Naive thymus-derived CD8-positive, alpha-beta T cell (primary cell): ENCODE data around the gene STRN4. TPM values are rescaled to one million over a fixed set of nuclear protein-coding genes. Genes with fewer than 3 reads are reported as not detected.

Experiments
- ATAC-seq, 2 donors: fragments of 150-1000 bp; cut with Tn5 transposase in 1 of 2; sonication (Bioruptor Pico), chemical (Tn5 transposase) in 1 of 2; 1 replicate in 1 of 2; 2 replicates in 1 of 2; pipeline ENCODE4 v1.10.0; 2021; ENCODE audit warnings: mild to moderate bottlenecking in 2 of 2, moderate library complexity in 2 of 2
- POLR2A ChIA-PET: fragments of 350-600 bp; sonication (Branson Sonifier 250); formaldehyde crosslinking; loops from one replicate; lab custom pipeline; 2021; ENCODE audit warnings: antibody characterized with exemption; lab: Charles Lee
- DNase-seq, 10 donors: peaks; one replicate each; pipeline versions ENCODE4 v3.0.0 to v3.0.0-alpha.2; 2020 to 2022
- H3K27ac Mint-ChIP-seq, 10 donors: one replicate each; pipeline ENCODE4 v1.8.0; 2020 to 2022; ENCODE audit warnings: mild to moderate bottlenecking in 10 of 10, mixed read lengths in 10 of 10, moderate library complexity in 4 of 10, inconsistent platforms in 1 of 10
- H3K27me3 Mint-ChIP-seq, 5 donors: one replicate each; pipeline ENCODE4 v1.8.0; 2021 to 2022; ENCODE audit warnings: mixed read lengths in 5 of 5
- H3K36me3 Mint-ChIP-seq, 3 donors: one replicate each; pipeline ENCODE4 v1.8.0; 2020 to 2022; ENCODE audit warnings: mixed read lengths in 3 of 3, mild to moderate bottlenecking in 2 of 3, inconsistent platforms in 1 of 3
- H3K4me1 Mint-ChIP-seq, 4 donors: one replicate each; pipeline ENCODE4 v1.8.0; 2021 to 2022; ENCODE audit warnings: mixed read lengths in 4 of 4
- H3K4me3 Mint-ChIP-seq, 10 donors: one replicate each; pipeline ENCODE4 v1.8.0; 2020 to 2022; ENCODE audit warnings: mild to moderate bottlenecking in 10 of 10, mixed read lengths in 10 of 10, moderate library complexity in 6 of 10, inconsistent platforms in 1 of 10
- H3K9me3 Mint-ChIP-seq, 9 donors: one replicate each; pipeline ENCODE4 v1.8.0; 2020 to 2022; ENCODE audit warnings: mixed read lengths in 9 of 9, mild to moderate bottlenecking in 3 of 9, inconsistent platforms in 1 of 9, moderate library complexity in 1 of 9
- polyA plus RNA-seq, 3 donors: library from polyadenylated mRNA; unstranded; fragments of 300-500 nt; fragmentation: Illumina TruSeq; gene quantifications; one replicate each; pipeline ENCODE4 v1.2.3, GENCODE V29; 2021
- total RNA-seq, 8 experiments: library from RNA in 2 of 8; stranded (reverse) in 2 of 8; gene quantifications; one replicate each; pipeline ENCODE4 v1.2.3 and lab custom pipeline; 2021 to 2026

The STRN4 gene
- total and polyA plus RNA-seq, 5 experiments from 2014 or later = 8.2 to 81.9 (median 25.7) TPM

DNA sequence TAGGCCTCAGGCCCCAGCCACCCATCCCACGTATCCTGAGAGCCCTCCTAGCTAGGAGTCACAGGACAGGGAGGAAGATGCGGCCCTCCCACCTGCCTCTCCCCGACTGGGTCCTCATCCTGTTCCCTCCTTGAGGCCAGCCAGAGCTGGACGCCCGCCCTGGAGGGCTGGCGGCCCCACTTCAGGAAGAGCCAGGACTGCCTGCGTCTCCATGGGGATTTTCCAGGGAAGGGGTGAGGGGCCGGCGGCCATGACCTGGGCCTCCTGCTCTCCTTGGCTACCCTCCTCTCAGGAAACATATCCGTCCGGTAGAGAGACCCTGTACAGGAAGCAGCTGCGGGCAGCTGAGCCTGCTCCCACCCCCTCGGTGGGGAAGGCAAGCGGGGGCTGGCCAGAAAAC is 18.0 kb downstream of the STRN4 start:
- Mint-ChIP-seq H3K4me3 (peak overlapping the region in 2 of 10 donors; percentile 24 to 47), H3K4me1 (peaks cover 19 to 29% (median 25%) of the 10 kb centered on the region in 4 donors), H3K27ac (peak overlapping the region in 3 of 10 donors; percentile 15 to 81 (median 26)), H3K36me3 (peaks cover 0 to 72% (median 8%) of the 10 kb centered on the region in 3 donors), H3K27me3 (no peaks in the 10 kb centered on the region), H3K9me3 (no peaks in the 10 kb centered on the region)
- ATAC-seq (no peak), DNase-seq (no peak)
- POLR2A ChIA-PET = interaction anchor here (0.6 to 5.8 kb wide), 7 partner anchors 10 to 133 kb away, joined by 3 to 52 read pairs (median 5); no protein-coding TSS in a partner anchor

DNA sequence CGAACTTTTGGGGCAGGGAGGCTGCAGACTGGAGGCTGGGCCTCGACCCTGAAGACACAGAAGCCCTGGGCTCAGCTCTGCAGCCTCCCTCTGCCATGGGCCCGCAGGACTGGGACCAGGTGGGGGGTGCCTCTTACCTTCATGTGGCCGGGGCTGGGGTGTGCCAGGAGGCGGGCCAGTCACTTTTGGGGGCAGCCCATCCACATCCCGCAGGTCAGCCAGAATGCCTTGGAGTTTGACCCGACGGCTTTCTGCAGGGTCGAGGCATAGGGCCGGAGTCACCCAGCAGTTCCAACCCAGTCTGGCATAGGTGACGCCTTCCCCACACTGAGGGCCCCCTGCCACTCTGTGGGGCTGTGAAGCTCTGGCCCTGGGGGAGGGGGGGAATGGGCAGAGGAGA is 18.5 kb downstream of the STRN4 start:
- ATAC-seq (no peak), DNase-seq (no peak)
- H3K4me3 Mint-ChIP-seq = no peak overlapping the region
- POLR2A ChIA-PET = interaction anchor here (0.6 to 5.8 kb wide), 6 partner anchors 10 to 132 kb away, joined by 3 to 52 read pairs (median 9); no protein-coding TSS in a partner anchor
- H3K36me3 Mint-ChIP-seq = peaks cover 0 to 68% (median 8%) of the 10 kb centered on the region in 3 donors
- H3K4me1 Mint-ChIP-seq = peaks cover 20 to 31% (median 27%) of the 10 kb centered on the region in 4 donors
- H3K9me3 Mint-ChIP-seq = no peaks in the 10 kb centered on the region
- H3K27me3 Mint-ChIP-seq = no peaks in the 10 kb centered on the region
- no peak overlapping the region for H3K27ac Mint-ChIP-seq

DNA sequence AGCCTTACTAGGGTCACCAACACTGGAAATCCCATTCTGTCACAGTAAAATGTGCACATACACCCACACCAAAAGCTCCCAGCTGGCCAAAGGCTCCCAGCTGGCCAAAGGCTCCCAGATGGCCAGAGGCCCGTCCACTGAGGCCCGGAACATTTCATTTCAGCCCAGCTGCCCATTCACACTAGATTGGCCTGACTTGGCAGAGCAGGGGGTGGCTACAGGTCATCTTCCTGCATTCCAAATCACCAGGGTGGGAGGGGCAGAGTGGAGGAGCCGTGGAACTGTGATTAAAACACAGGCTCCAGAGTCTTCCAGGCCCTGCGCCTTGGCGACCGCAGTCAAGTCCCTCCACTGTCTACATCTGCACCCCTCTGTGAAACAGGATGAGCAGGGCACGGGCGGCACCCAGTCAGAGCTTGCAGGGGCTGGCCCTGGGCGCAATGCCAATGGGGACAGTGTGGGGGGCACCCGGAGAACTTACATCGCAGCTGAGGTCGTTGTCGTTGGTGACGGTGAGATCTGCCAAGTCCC is 19.2 kb downstream of the STRN4 start:
- ATAC-seq (no peak), DNase-seq (no peak)
- Mint-ChIP-seq H3K27ac (no peak overlapping the region), H3K36me3 (peaks cover 0 to 67% (median 8%) of the 10 kb centered on the region in 3 donors), H3K9me3 (no peaks in the 10 kb centered on the region), H3K4me3 (no peak overlapping the region), H3K4me1 (peaks cover 27 to 36% (median 28%) of the 10 kb centered on the region in 4 donors), H3K27me3 (no peaks in the 10 kb centered on the region)
- POLR2A ChIA-PET = interaction anchor here (1.4 to 5.8 kb wide), 4 partner anchors 9 to 22 kb away, joined by 3 to 52 read pairs (median 26); no protein-coding TSS in a partner anchor

DNA sequence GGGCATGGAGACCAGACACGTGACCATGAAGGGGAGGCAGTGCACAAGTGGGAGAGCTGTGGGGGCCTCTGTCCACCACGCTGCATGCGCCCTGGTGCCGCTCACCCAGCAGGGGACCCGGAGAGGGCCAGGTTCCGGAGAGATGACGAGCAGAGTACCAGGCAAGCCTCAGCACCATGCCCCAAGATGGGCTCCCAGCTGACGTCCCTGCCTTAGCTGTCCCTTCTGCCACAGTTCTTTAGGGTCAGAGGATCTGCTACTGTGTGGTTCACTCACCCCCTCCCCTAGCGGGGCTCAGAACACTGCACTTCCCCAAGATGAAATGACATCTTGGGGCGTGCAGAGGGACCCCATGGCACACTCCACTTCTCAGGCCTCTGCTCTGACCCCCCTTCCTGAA is 19.7 kb downstream of the STRN4 start:
- Mint-ChIP-seq H3K9me3 (no peaks in the 10 kb centered on the region), H3K4me1 (peaks cover 24 to 35% (median 29%) of the 10 kb centered on the region in 4 donors), H3K27me3 (no peaks in the 10 kb centered on the region), H3K4me3 (peak overlapping the region in 1 of 10 donors; percentile 29), H3K36me3 (peaks cover 0 to 65% (median 8%) of the 10 kb centered on the region in 3 donors), H3K27ac (peak overlapping the region in 2 of 10 donors; percentile 40 to 55)
- ATAC-seq (no peak), DNase-seq (no peak)
- POLR2A ChIA-PET = interaction anchor here (1.4 to 5.8 kb wide), 3 partner anchors 12 to 22 kb away, joined by 3 to 52 read pairs (median 48); no protein-coding TSS in a partner anchor

DNA sequence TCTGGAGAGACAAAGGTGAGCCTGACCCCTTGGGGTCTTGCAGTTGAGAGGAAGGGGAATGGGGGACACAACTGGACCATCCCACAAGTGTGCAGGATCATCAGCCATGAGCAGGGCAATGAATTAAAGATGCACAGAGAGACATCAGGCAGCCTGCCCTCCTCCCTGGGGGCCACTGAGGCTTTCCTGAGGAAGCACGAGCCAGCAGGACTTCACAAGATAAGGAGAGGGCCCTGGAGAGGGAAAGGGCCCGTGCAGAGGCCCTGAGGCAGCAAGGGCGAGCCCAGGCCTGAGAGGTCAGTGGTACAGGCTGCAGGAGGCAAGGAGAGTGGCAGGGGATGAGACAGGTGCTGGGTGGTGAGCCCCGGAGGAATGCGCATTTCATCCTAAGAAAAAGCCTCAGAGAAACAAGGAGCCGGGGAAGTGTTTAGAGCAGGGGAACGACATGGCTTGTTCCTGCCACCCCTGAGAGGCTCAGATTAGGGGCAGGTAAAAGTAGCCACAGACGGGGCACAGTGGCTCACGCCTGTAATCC is 20.3 kb downstream of the STRN4 start:
- no peak for DNase-seq
- Mint-ChIP-seq H3K36me3 (peaks cover 0 to 63% (median 8%) of the 10 kb centered on the region in 3 donors), H3K27me3 (no peaks in the 10 kb centered on the region)

DNA sequence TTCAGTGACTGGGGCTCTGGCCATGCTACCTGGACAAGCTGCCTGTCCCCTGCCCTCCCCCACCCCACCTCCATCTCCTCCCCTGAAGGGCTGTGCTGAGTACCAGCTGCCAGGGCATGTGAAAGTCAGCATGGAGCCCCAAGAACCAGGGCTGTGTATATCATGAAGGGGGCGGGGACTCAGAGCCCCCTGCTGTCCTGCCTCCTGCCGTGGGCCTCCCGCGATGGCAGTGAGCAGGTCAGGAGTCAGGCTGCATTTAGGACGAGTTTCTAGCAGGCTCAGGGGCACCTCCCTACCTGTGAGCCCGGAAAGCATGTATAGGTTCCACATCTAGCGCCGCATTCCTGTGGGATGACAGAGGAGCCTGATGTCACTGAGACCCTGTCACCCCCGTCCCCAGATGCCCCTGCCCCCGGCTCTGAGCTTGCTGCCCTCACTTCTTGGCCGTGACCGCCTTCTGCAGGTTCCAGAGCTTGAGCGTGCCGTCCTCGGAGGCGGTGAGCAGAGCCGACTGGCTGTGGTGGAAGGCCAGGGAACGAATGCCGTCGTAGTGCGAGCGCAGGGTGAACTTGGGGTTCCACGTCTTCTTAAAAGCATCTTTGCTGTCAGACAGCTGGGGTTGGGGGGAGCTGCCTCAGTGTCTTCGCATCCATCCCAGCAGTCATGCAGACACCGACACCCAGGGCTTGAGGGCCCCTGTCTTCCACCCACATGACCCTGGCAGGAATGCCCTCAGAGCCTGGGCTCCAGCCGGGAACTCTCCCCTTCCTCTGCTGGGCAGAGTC is 21.0 kb downstream of the STRN4 start:
- Mint-ChIP-seq H3K4me1 (peaks cover 24 to 40% (median 35%) of the 10 kb centered on the region in 4 donors), H3K27ac (no peak overlapping the region), H3K36me3 (peaks cover 0 to 60% (median 8%) of the 10 kb centered on the region in 3 donors), H3K4me3 (no peak overlapping the region), H3K27me3 (no peaks in the 10 kb centered on the region), H3K9me3 (no peaks in the 10 kb centered on the region)
- POLR2A ChIA-PET = interaction anchor here (5.8 kb wide), 1 partner anchor 11 kb away, joined by 52 read pairs; no protein-coding TSS in a partner anchor
- ATAC-seq (no peak), DNase-seq (no peak)

More for the DNA sequence above, 20.3 kb downstream of the STRN4 start:
- Mint-ChIP-seq H3K4me1 (peaks cover 24 to 36% (median 31%) of the 10 kb centered on the region in 4 donors), H3K4me3 (no peak overlapping the region), H3K27ac (peak overlapping the region in 1 of 10 donors; percentile 55), H3K9me3 (no peaks in the 10 kb centered on the region)
- POLR2A ChIA-PET = interaction anchor here (1.4 to 5.8 kb wide), 3 partner anchors 12 to 21 kb away, joined by 3 to 52 read pairs (median 48); no protein-coding TSS in a partner anchor
- no peak for ATAC-seq

DNA sequence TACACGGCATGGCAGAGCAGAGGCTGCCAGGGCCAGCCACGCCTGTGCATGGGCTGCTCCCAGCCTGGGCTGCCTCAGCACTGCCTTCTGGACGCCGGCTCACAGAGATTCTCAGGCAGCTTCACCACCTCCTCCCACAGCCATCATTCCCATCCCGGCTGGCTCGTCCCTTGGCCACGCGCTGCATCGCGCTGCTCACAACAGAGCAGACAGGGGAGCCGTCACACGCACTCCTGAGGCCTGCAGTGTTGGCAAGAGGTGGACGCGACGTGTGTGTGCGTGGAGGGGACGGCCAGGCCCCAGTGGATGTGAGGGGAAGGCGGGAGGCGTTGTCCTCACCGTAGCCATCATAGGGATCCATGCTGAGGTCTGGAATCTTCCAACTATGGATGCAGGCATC is 21.8 kb downstream of the STRN4 start:
- H3K36me3 Mint-ChIP-seq = peaks cover 0 to 61% (median 8%) of the 10 kb centered on the region in 3 donors
- POLR2A ChIA-PET = interaction anchor here (5.8 kb wide), 1 partner anchor 10 kb away, joined by 52 read pairs; no protein-coding TSS in a partner anchor
- no peak for ATAC-seq

DNA sequence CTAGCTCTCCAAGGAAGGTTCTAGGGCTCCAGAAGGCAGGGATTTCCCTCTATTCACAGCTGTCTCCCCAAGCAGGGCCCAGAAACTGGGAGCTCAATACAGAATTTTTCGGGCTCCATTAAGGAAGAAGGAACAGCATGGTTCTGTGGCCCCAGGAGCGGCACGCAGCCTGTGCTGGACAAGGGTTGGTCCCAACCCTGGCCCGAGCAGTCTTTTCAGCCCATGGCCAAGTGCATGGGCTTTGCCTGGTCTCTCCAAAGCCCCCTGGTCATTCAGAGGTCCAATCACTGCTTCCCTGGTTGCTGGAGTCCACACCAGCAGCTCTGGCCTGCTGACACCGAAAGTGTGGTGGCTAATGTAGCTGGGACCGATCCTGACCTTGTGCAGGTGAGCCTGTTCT is 22.8 kb downstream of the STRN4 start:
- ATAC-seq = no peak
- POLR2A ChIA-PET = interaction anchor here (0.7 to 1.2 kb wide), 5 partner anchors 9 to 24 kb away, joined by 3 to 6 read pairs (median 3); no protein-coding TSS in a partner anchor
- Mint-ChIP-seq H3K4me1 (peaks cover 27 to 44% (median 40%) of the 10 kb centered on the region in 4 donors), H3K4me3 (peak overlapping the region in 2 of 10 donors; percentile 34 to 54), H3K36me3 (peaks cover 0 to 54% (median 5%) of the 10 kb centered on the region in 3 donors), H3K9me3 (no peaks in the 10 kb centered on the region), H3K27me3 (no peaks in the 10 kb centered on the region), H3K27ac (no peak overlapping the region)
- DNase-seq = no peak

More for the DNA sequence above, 21.8 kb downstream of the STRN4 start:
- no peak for DNase-seq
- Mint-ChIP-seq H3K4me1 (peaks cover 27 to 42% (median 39%) of the 10 kb centered on the region in 4 donors), H3K27me3 (no peaks in the 10 kb centered on the region), H3K27ac (peak overlapping the region in 2 of 10 donors; percentile 9 to 83), H3K9me3 (no peaks in the 10 kb centered on the region), H3K4me3 (no peak overlapping the region)

DNA sequence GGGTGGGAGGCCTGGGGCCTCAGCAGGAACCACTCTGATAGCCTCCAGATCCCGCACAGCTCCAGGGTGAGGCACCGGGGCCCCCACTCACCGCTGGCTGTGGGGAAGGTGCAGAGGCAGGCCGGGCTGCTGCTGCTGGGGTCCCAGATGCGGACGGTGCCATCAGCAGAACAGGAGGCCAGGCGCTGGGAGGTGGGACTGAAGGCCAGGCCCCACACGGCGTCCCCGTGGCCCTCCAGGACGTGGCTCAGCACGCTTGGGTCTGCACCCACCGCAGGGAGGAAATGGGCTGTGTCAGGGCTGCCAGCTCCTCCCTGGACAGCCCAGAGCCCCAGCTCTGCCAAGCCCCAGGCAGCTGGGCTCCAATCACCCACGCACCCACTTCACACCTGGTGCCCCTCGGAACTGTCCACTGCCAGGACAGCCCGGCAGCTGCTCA is 23.2 kb downstream of the STRN4 start:
- Mint-ChIP-seq H3K27me3 (no peaks in the 10 kb centered on the region), H3K4me3 (peak overlapping the region in 1 of 10 donors; percentile 54), H3K4me1 (peaks cover 29 to 47% (median 42%) of the 10 kb centered on the region in 4 donors), H3K27ac (peak overlapping the region in 1 of 10 donors; percentile 73), H3K9me3 (no peaks in the 10 kb centered on the region), H3K36me3 (peaks cover 0 to 54% (median 5%) of the 10 kb centered on the region in 3 donors)
- no peak for ATAC-seq
- no peak for DNase-seq
- POLR2A ChIA-PET = interaction anchor here (0.7 to 1.2 kb wide), 3 partner anchors 9 to 19 kb away, joined by 3 to 6 read pairs (median 3); no protein-coding TSS in a partner anchor

DNA sequence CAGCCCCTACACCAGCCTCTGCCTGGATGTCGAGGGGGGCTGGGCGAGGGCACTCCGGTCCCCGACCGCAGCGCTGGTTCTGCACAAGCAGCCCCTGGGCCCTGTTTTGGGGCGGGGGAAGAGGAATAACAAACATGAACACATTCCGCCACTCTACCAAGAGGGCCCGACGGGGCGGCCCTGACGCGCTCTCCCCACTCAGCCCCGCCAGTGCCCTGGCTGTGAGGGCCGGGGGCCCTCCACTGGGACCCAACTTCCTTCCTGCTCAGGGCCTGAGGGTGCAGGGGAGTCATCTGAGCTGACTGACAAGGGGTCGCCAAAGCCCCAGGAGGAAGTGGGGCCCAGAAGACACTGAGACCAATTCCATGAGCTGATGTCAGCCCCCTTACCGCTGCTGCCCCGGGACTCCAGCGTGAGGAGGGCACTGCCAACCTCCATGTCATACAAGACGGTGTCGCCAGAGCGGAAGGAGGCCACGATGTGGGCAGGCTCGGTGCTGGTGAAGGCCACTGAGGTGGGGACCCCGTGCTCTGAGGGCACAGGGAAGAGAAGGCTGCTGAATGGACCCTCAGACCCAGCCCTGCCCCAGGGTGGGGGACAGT is 23.7 kb downstream of the STRN4 start:
- DNase-seq = no peak
- peaks cover 0 to 51% (median 5%) of the 10 kb centered on the region in 3 donors for H3K36me3 Mint-ChIP-seq

DNA sequence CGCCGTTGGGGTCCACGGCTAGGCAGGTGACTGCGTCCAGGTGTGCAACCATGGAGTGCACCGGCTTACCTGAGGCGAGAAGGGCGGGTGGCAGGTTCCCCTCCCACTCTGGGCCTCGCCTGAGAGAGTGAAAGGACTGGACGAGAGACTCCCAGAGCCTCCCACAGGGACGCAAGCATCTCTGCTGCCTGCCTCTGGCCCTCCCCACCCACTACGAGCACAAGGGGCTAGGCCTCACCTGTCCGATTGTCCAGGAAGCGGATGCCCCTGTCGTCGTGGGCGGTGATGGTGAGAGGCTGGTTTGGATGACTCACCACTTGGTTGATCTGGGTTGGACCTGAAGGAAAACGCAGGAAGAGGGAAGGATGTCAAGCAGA is 24.3 kb downstream of the STRN4 start:
- DNase-seq (no peak), ATAC-seq (no peak)
- POLR2A ChIA-PET = interaction anchor here (0.5 kb wide), 1 partner anchor 92 kb away, joined by 3 read pairs; no protein-coding TSS in a partner anchor
- Mint-ChIP-seq H3K4me3 (peak overlapping the region in 2 of 10 donors; percentile 51 to 72), H3K36me3 (peaks cover 0 to 47% (median 5%) of the 10 kb centered on the region in 3 donors), H3K27ac (peak overlapping the region in 5 of 10 donors; percentile 61 to 90 (median 74)), H3K27me3 (no peaks in the 10 kb centered on the region), H3K4me1 (peaks cover 30 to 54% (median 48%) of the 10 kb centered on the region in 4 donors), H3K9me3 (no peaks in the 10 kb centered on the region)

More for the DNA sequence above, 23.7 kb downstream of the STRN4 start:
- Mint-ChIP-seq H3K27ac (peak overlapping the region in 2 of 10 donors; percentile 61 to 73), H3K9me3 (no peaks in the 10 kb centered on the region), H3K27me3 (no peaks in the 10 kb centered on the region), H3K4me3 (peak overlapping the region in 2 of 10 donors; percentile 51 to 72), H3K4me1 (peaks cover 32 to 51% (median 47%) of the 10 kb centered on the region in 4 donors)
- ATAC-seq = no peak
- POLR2A ChIA-PET = interaction anchor here (0.7 to 1.2 kb wide), 3 partner anchors 8 to 19 kb away, joined by 3 to 6 read pairs (median 3); no protein-coding TSS in a partner anchor
